ENCODE results near the gene CIRBP. TPM values are rescaled to one million over a fixed set of nuclear protein-coding genes. Genes with fewer than 3 reads are reported as not detected.
A peak's percentile ranks its signal among the peaks of the same experiment; 100 is the strongest.

The CIRBP gene
- total and polyA plus RNA-seq, 2 of the 13 experiments (the other 11 are each of a cell fraction or from before 2014, with no cell fraction given): 133 to 140 TPM

GRCh38 chr19:1269065-1269477 lies at the start of gene CIRBP (continued):
- TF ChIP-seq CREBL2 (CRISPR knock-in tag; IDR thresholded peaks at IDR 0.05; ENCODE audit: borderline replicate concordance) (no peak), CTCF (CRISPR knock-in tag; IDR thresholded peaks at IDR 0.05) (no peak), MTF2 (CRISPR knock-in tag; IDR thresholded peaks at IDR 0.05; ENCODE audit: borderline replicate concordance) (no peak), TRIM22 (IDR thresholded peaks at IDR 0.05) (no peak), POLR2A (IDR thresholded peaks at IDR 0.05; ENCODE audit: insufficient read depth in 1 of 2, low read depth in 2 of 2, low read length in 2 of 2) (peak in 1 of 2 experiments; percentile 96; a peak in 2 of 4 replicates), ZNF574 (CRISPR knock-in tag; IDR thresholded peaks at IDR 0.05) (no peak), MLX (CRISPR knock-in tag; IDR thresholded peaks at IDR 0.05) (0 out of 2 replicates have a peak, but pooled peaks have one; percentile 19), RELA (CRISPR knock-in tag; IDR thresholded peaks at IDR 0.05) (no peak), TEF (CRISPR knock-in tag; IDR thresholded peaks at IDR 0.05) (no peak), SSRP1 (CRISPR knock-in tag; IDR thresholded peaks at IDR 0.05) (no peak; the same call in 1 of the 2 replicates), ARHGAP35 (CRISPR knock-in tag; IDR thresholded peaks at IDR 0.05; ENCODE audit: borderline replicate concordance) (no peak), MYPOP (CRISPR knock-in tag; IDR thresholded peaks at IDR 0.05) (peak; percentile 50; the same call in 1 of the 2 replicates), ZBTB7A (CRISPR knock-in tag; IDR thresholded peaks at IDR 0.05) (no peak), SOX6 (IDR thresholded peaks at IDR 0.05) (no peak), SOX6 (CRISPR knock-in tag; IDR thresholded peaks at IDR 0.05) (no peak), TFAP4 (IDR thresholded peaks at IDR 0.05; ENCODE audit: borderline replicate concordance, low read depth) (peak; percentile 24; the same call in 1 of the 2 replicates), ONECUT2 (CRISPR knock-in tag; IDR thresholded peaks at IDR 0.05) (no peak), E2F1 (CRISPR knock-in tag; IDR thresholded peaks at IDR 0.05) (peak; percentile 32; the same call in 1 of the 2 replicates), KDM3A (CRISPR knock-in tag; IDR thresholded peaks at IDR 0.05; ENCODE audit: low read depth) (no peak), SOX5 (CRISPR knock-in tag; IDR thresholded peaks at IDR 0.05; ENCODE audit: borderline replicate concordance) (no peak)

All from HepG2 (cell line).